ENCODE measurements around the gene GSTT2.
"Not testable (repeated sequence)": the region's sequence is repeated elsewhere in the genome, so short reads cannot be mapped to it uniquely, and the experiment has no call there.

GSTT2 gene

GRCh38 chr22:23979557-23980240 is at the start of gene GSTT2:
GSTT2 (plus strand) TSS chr22:23980134.
- H3K36me3 Mint-ChIP-seq, DNase-seq, H3K4me1 Mint-ChIP-seq, H3K9me3 Mint-ChIP-seq, H3K27ac Mint-ChIP-seq, H3K4me3 Mint-ChIP-seq, CTCF ChIA-PET: not testable (repeated sequence)
- H3K27me3 Mint-ChIP-seq, result peaks cover 13% of the 10 kb centered on the region

DNA sequence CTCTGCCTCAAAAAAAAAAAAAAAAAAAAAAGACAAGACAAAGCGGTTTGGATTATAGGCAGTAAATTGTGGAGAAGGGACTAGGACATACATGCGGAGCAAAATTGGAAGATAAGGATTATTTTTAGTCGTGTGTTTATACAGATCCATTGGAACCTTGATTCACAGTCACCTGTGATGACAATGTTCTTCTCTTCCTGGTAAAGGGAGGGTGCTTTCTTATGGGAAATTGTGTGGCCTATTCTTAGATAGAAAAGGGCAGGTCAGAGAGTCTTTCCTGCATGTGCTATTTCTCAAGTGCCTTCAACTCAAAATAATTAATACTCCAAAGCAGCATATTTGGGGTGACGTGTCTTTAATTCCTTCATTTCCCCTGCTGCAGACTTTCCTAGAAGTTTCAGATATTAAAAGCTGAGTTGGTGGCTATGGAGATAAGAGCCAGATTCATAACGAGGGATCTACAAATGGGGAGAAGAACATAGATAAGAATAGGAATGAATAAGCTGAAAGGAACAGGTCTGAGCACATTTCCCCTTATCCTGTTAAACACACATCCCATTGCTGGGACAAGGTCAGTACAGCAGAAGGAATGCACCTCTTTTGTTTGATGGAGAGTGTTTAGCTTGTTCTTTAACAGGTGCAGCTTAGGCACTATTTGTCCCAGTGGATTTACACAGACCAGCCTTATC is 41.5 kb upstream of the GSTT2 start:
- CTCF ChIA-PET, result no interaction called here
- no peaks in the 10 kb centered on the region for H3K9me3 Mint-ChIP-seq
- no peak for DNase-seq
- no peaks in the 10 kb centered on the region for H3K36me3 Mint-ChIP-seq
- H3K4me3 Mint-ChIP-seq, result no peak overlapping the region
- H3K4me1 Mint-ChIP-seq, result no peaks in the 10 kb centered on the region
- no peak overlapping the region for H3K27ac Mint-ChIP-seq
- H3K27me3 Mint-ChIP-seq, result peaks cover 9% of the 10 kb centered on the region

- Mint-ChIP-seq H3K4me1 (no peaks in the 10 kb centered on the region), H3K4me3 (no peak overlapping the region), H3K27ac (no peak overlapping the region), H3K27me3 (peaks cover 13% of the 10 kb centered on the region), H3K36me3 (no peaks in the 10 kb centered on the region), H3K9me3 (no peaks in the 10 kb centered on the region)
- DNase-seq, result no peak
- CTCF ChIA-PET, result no interaction called here
Observed at GRCh38 chr22:23939017-23939357, 40.9 kb upstream of the GSTT2 start.

DNA sequence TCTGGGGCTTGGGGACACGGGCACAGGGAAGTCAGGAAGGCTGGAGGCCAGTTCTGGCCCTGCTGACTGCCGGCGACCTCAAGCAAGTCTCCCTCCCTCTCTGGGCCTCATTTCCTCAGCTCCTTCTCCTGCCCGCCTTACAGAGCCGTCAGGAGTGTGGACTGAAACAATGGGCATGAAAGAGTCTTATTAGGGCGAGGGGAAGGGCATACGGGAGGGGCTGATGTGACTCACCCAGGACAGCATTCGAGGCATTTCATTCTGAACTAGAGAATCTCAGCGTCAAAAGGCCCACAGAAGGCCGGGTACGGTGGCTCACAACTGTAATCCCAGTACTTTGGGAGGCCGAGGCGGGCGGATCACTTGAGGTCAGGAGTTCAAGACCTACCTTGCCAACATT is 39.8 kb upstream of the GSTT2 start:
- H3K4me1 Mint-ChIP-seq, DNase-seq, H3K9me3 Mint-ChIP-seq, H3K27ac Mint-ChIP-seq, CTCF ChIA-PET, H3K36me3 Mint-ChIP-seq, H3K4me3 Mint-ChIP-seq: not testable (repeated sequence)
- peaks cover 14% of the 10 kb centered on the region for H3K27me3 Mint-ChIP-seq

GRCh38 chr22:23947391-23947790 is 32.5 kb upstream of the GSTT2 start:
- H3K27me3 Mint-ChIP-seq, H3K4me3 Mint-ChIP-seq, H3K4me1 Mint-ChIP-seq, DNase-seq, CTCF ChIA-PET, H3K9me3 Mint-ChIP-seq, H3K27ac Mint-ChIP-seq, H3K36me3 Mint-ChIP-seq: not testable (repeated sequence)

- H3K27me3 Mint-ChIP-seq, DNase-seq, H3K27ac Mint-ChIP-seq, CTCF ChIA-PET, H3K9me3 Mint-ChIP-seq, H3K36me3 Mint-ChIP-seq, H3K4me3 Mint-ChIP-seq, H3K4me1 Mint-ChIP-seq: not testable (repeated sequence)
Observed at GRCh38 chr22:23949764-23950163, 30.2 kb upstream of the GSTT2 start.

DNA sequence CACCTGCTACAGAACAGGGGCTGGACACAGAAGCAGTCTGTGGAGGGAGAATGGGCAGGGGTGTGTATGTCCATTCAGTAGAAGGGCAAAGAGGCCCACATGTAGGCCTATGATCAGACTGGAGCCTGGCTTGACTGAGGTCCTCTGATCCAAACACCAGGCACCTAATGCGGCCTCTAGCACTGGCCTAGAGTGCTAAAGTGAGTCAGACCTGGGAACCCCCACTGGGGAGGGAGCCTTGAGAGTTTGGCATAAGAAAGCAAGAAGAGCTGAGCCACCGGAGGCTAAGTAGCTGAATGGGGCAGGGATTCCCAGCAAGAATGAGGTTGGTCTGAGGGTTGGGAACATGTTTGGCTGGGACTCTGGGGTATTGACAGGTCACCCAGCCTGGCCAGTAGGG is 28.6 kb upstream of the GSTT2 start:
- DNase-seq, CTCF ChIA-PET, H3K9me3 Mint-ChIP-seq, H3K4me3 Mint-ChIP-seq, H3K4me1 Mint-ChIP-seq, H3K27ac Mint-ChIP-seq, H3K27me3 Mint-ChIP-seq, H3K36me3 Mint-ChIP-seq: not testable (repeated sequence)

- H3K36me3 Mint-ChIP-seq, H3K9me3 Mint-ChIP-seq, DNase-seq, H3K4me3 Mint-ChIP-seq, H3K4me1 Mint-ChIP-seq, H3K27ac Mint-ChIP-seq, H3K27me3 Mint-ChIP-seq: not testable (repeated sequence)
- CTCF ChIA-PET, result interaction anchor here (0.6 kb wide), 1 partner anchor 100 kb away, joined by 3 read pairs; no protein-coding TSS in a partner anchor
Observed at GRCh38 chr22:23952794-23953405, 27.0 kb upstream of the GSTT2 start.

DNA sequence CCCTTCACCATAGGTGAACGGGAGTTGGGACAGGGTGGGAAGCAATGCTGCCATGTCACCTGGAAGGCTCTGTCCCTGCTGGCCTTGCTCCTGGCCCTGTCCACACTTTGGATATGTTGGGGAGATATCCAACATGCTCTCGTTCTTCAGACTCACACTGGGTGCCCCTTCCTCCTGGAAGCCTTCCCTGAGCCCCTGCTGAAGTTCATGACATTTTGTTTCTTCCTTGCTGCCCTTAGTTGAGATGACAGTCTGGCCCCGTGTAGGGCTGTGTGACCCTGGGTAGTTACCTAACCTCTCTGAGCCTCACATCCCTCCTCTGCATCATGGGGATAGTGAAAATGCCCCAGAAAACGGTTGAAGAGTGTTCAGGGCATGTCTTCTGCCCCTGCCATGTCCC is 26.4 kb upstream of the GSTT2 start:
- H3K27me3 Mint-ChIP-seq, H3K36me3 Mint-ChIP-seq, DNase-seq, H3K4me1 Mint-ChIP-seq, H3K9me3 Mint-ChIP-seq, H3K27ac Mint-ChIP-seq, CTCF ChIA-PET, H3K4me3 Mint-ChIP-seq: not testable (repeated sequence)

DNA sequence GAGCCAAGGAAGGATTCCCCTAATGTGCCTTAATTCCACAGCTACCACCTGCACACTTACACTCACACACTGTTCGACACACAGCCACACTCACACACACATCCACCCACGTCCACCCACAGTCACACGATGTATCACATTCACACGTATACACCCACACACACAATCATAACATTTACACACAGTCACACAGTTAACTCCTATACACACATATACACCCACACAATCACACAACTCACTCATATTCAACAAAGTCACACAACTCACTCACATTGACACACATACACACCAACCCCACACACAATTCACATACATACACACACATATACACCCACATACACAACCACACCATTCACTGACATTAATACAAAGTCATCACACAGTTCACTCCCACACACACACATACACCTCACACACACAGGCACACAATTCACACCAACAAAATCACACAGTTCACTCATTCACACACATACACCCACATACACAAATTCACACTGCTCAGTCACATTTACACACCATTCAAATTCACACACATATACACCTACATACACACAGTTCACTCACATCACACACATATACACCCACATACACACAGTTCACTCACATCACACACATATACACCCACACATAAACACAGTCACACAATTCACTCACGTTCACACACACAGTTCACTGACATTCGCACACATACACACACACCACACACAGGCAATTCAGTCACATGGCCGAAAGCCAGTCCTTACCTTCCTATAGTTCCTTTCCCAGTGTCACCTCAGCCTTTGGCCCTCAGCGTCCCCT is 25.5 kb upstream of the GSTT2 start:
- DNase-seq, H3K27me3 Mint-ChIP-seq, H3K9me3 Mint-ChIP-seq, H3K27ac Mint-ChIP-seq, H3K4me1 Mint-ChIP-seq, CTCF ChIA-PET, H3K4me3 Mint-ChIP-seq, H3K36me3 Mint-ChIP-seq: not testable (repeated sequence)

- H3K27ac Mint-ChIP-seq, DNase-seq, H3K36me3 Mint-ChIP-seq, H3K27me3 Mint-ChIP-seq, CTCF ChIA-PET, H3K9me3 Mint-ChIP-seq, H3K4me3 Mint-ChIP-seq, H3K4me1 Mint-ChIP-seq: not testable (repeated sequence)
Observed at GRCh38 chr22:23954991-23955305, 25.0 kb upstream of the GSTT2 start.

DNA sequence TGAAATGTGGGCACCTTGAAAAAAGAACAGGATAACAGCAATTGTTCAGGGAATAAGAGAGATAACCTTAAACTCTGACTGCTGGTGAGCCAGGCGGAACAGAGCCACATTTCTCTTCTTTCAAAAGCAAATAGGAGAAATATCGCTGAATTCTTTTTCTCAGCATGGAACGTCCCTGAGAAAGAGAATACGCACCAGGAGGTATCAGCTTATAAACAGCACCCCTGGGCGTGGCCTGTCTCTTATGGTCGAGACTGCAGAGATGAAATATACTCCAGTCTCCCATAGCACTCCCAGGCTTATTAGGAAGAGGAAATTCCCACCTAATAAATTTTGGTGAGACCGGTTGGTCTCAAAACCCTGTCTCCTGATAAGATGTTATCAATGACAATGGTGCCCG is 24.0 kb upstream of the GSTT2 start:
- H3K27me3 Mint-ChIP-seq, result peaks cover 11% of the 10 kb centered on the region
- CTCF ChIA-PET, result interaction anchor here (1.0 to 1.4 kb wide), 3 partner anchors 60 to 97 kb away, joined by 3 to 4 read pairs (median 3); no protein-coding TSS in a partner anchor
- not testable (repeated sequence) for DNase-seq, H3K27ac Mint-ChIP-seq, H3K9me3 Mint-ChIP-seq, H3K36me3 Mint-ChIP-seq, H3K4me3 Mint-ChIP-seq, H3K4me1 Mint-ChIP-seq

DNA sequence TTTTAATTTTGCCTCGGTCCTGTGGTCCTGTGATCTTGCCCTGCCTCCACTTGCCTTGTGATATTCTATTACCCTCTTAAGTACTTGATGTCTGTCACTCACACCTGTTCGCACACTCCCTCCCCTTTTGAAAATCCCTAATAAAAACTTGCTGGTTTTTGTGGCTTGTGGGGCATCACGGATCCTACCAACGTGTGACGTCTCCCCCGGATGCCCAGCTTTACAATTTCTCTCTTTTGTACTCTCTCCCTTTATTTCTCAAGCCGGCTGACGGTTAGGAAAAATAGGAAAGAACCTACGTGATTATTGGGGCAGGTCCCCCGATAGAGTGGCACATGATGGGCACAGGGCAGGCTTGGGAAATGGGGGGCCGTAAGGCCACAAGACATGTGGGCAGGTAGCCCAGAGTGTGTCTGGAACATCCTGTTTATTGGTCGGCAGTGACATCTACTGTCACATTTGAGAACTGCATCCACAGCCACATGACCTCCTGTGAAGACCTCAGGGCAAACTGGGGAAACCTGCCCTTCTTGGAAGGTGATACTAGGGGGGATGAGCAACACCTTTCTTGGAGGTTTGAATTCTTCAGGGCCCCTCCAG is 23.5 kb upstream of the GSTT2 start:
- not testable (repeated sequence) for H3K4me1 Mint-ChIP-seq, H3K36me3 Mint-ChIP-seq, H3K27ac Mint-ChIP-seq, H3K4me3 Mint-ChIP-seq, H3K9me3 Mint-ChIP-seq
- peaks cover 11% of the 10 kb centered on the region for H3K27me3 Mint-ChIP-seq
- peak; percentile 87 for DNase-seq
- CTCF ChIA-PET, result interaction anchor here (1.0 to 1.4 kb wide), 3 partner anchors 60 to 98 kb away, joined by 3 to 4 read pairs (median 3); no protein-coding TSS in a partner anchor

DNA sequence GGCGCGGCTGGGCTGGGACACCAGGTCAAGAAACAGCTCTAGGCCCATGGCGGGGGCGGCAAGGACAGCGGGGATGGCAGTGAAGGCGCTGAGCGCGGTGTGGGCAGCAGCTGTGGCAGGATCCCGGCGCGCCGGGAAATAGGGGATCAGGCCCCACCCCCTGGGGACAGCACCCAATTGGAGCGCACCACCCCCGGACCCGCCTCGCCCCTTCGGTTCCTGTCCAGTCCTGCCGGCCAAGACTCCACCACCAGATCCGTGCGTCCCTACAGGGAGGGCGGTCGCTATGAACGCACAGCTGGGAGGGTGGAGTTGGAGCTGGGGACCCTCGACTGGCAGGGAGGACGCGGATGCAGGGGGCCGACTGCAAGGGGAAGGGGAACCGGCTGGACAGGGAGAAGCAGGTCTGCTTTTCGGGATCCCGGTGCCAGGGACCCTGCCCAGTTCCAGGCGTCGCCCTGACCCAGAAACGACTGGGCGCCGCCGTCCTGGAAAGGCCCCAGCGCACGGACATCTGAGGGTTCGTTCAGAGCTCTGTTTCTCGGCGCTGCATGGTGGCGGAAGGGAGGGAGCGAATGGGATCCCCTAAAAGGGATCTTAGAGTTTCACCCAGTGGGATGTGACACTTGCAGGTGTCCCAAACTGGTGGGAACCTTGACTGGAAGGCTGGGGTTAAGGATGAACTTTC is 18.7 kb upstream of the GSTT2 start, which contains the start of gene GSTT2B:
Gene GSTT2B (minus strand): TSS at position 112 of the 688 bp plus-strand sequence. CDS start 64 bp downstream, at position 48.
- DNase-seq, H3K9me3 Mint-ChIP-seq, H3K4me3 Mint-ChIP-seq, H3K4me1 Mint-ChIP-seq, H3K36me3 Mint-ChIP-seq, H3K27ac Mint-ChIP-seq, CTCF ChIA-PET: not testable (repeated sequence)
- peaks cover 11% of the 10 kb centered on the region for H3K27me3 Mint-ChIP-seq
